CD4-positive, alpha-beta T cell treated with Interleukin-6 for 4 hours (primary cell): ENCODE results near the gene RNF126.
"Not testable (repeated sequence)": the region's sequence is repeated elsewhere in the genome, so short reads cannot be mapped to it uniquely, and the experiment has no call there.

ENCODE experiments used
- DNase-seq: peaks from one replicate; pipeline ENCODE4 v3.0.0-alpha.2; 2020; ENCODE audit warnings: mixed read lengths

The RNF126 gene

DNA sequence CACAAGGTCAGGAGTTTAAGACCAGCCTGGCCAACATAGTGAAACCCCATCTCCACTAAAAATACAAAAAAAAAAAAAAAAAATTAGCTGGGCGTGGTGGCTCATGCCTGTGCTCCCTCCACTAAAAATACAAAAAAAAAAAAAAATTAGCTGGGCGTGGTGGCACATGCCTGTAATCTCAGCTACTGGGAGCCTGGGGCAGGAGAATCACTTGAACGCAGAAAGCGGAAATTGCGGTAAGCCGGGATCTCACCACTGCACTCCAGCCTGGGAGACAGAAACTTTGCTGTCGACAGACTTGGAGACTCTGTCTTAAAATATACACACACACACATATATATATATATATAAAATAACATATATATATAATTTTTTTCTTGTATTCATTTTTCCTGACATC lies 36.4 kb downstream of the RNF126 start:
- DNase-seq, result not testable (repeated sequence)

- no peak for DNase-seq
Observed at GRCh38 chr19:625257-625656, 37.8 kb downstream of the RNF126 start.

- no peak for DNase-seq
Observed at GRCh38 chr19:624433-625109, 38.4 kb downstream of the RNF126 start.

- DNase-seq, result no peak
Observed at GRCh38 chr19:623974-624373, 39.0 kb downstream of the RNF126 start.

GRCh38 chr19:623175-623916 lies 39.7 kb downstream of the RNF126 start:
- no peak for DNase-seq

DNA sequence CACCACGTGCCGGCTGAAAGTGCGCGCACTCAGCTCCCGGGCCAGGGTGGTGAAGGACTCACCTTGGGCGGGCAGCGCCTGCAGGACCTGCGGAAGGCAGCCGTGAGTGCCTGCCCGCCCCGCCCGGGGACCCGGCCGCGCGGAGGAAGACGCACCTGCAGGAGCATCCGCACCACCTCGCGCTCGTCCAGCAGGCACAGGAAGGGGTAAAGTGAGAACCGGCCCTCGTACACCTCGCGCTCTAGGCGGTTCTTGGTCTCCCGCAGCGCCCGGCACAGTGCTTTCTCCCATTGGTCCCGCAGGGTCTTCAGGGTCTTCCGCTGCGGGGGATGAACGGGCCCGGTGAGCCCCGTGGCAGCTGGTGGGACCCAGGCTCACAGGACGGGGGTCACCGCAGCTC lies 40.3 kb downstream of the RNF126 start:
- DNase-seq, result no peak

GRCh38 chr19:621819-622218 lies 41.2 kb downstream of the RNF126 start:
- DNase-seq, result no peak

DNA sequence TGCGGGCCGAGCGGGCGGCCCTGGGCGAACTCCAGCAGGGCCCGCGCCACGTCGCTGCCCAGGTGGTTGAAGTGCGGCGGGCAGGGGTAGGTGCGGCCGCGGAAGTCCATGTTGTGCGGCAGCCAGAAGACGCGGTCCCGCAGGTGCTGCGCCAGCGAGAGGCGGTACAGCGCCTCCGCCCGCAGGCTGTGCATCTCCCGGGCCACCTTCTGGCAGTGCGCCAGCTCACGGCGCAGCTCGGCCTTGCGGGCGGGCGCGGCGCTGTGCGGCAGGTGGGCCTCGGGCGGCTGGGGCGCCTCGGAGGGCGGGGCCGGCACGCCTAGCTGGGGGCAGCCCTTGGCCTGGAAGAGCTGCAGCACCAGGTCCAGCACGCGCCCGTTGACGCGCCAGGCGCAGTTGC lies 41.8 kb downstream of the RNF126 start:
- DNase-seq, result not testable (repeated sequence)

DNA sequence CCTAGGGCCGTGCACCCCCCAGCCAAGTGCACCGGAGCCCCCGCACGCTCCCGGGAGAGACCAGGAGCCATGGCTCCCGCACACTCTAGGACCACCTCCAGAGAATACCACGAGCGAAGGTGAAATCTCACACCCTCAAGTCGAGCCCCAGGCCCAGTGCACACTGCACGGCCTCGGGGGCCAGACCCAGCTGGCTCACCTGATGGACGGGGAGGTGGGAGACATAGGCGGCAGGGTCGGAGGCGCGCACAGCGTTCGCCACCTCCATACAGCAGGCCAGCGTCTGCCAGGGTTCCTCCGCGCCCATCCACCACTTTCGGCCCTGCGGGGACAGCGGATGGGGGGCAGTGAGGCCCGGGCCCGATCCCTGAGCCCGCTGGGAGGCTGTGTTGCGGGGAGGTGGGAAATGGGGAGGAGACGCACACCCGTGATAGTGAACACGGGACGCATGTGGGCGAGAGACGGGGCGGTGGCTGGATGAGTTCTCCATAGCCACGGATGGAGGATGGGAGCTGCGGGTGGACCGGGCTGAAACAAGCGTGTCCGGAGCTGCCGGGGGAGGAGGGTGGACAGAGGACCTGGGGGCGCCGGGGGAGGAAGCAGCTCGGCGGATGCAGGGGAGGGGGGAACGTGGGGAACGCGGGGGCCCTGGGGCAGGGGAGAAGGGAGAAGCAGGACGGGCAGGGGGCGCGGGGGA lies 42.7 kb downstream of the RNF126 start:
- no peak for DNase-seq

- DNase-seq, result no peak
Observed at GRCh38 chr19:619286-620002, 43.6 kb downstream of the RNF126 start.

- DNase-seq, result no peak
Observed at GRCh38 chr19:618674-619285, 44.2 kb downstream of the RNF126 start.

- no peak for DNase-seq
Observed at GRCh38 chr19:618247-618619, 44.8 kb downstream of the RNF126 start.

DNA sequence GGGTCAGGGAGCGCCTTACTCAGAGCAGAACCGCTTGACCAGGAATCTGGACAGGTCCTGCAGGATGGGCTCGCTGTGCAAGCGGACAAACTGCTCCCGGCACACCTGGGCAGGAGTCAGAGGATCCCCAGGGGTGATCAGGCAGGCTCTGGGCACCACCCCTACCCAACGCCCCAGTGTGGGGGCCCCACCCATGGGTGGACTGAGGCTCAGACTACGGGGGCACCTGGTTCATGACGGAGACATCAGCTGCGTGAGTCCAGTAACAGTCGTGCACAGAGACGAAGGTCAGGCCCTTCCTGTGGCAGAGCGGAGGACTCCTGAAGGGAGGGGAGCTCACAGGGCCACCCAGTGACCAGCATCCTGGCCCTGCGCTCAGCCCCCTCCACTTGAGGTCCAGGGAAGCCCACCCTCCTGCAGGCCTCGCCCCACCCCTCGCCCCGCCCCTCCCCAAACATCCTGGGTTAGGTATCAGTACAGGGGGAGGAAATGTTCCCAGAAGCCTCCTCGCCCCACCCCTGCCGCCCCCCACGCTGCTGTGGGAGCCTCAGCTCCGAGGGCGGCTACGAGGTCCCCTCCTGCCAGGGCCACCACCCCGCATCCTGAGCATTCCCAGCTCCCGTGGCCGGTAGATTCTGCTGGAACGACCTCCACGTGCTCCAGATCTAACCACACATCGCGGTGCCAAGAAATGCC lies 45.3 kb downstream of the RNF126 start:
- DNase-seq, result no peak

DNA sequence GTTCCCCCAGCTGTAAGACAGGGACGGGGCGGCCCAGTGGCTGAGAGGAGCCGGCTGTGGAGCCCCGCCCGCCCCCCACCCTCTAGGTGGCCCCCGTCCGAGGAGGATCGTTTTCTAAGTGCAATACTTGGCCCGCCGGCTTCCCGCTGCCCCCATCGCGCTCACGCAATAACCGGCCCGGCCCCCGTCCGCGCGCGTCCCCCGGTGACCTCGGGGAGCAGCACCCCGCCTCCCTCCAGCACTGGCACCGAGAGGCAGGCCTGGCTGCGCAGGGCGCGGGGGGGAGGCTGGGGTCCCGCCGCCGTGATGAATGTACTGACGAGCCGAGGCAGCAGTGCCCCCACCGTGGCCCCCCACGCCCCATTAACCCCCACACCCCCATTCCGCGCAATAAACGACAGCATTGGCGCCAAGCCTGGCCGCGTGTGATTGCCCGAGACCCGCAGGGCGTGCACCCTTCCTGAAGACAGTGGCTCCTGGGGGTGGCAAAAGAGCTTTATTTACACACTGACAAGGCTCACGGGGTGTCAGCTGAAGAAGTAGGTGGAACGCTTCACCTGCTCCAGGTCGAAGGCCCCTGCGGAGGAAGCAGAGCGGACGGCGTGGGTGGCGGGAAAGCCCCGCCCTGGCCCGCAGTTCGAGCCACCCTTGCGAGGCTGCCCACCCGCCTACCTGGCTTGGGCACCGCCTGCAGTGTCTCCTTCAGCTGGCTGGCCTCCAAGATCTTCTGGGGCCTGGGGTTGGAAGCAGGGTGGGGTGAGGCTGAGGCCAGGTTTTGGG lies 46.1 kb downstream of the RNF126 start:
- DNase-seq, result no peak

- DNase-seq, result no peak
Observed at GRCh38 chr19:616062-616700, 46.8 kb downstream of the RNF126 start.

DNA sequence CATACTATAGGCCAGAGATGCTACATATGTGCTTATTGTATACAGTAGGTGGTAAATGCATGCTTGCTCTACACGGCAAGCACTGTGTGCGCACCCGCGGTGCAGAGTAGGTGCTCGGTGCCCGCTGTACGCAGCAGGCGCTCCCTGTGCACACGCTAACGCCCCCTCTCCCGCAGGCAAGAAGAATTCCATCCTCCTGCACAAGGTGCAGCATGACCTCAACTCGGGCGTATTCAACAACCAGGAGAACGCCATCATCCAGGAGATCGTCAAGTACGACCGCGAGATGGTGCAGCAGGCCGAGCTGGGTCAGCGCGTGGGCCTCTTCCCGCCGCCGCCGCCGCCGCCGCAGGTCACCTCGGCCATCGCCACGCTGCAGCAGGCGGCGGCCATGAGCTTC lies 47.4 kb downstream of the RNF126 start:
- DNase-seq, result peak; percentile 7

GRCh38 chr19:613732-614567 lies 49.1 kb downstream of the RNF126 start:
- no peak for DNase-seq

- DNase-seq, result no peak
Observed at GRCh38 chr19:612941-613340, 50.1 kb downstream of the RNF126 start.

GRCh38 chr19:611481-611868 lies 51.5 kb downstream of the RNF126 start:
- peak; percentile 61 for DNase-seq
